T1000 (cell line): ENCODE data around the gene HPN.

Experiments
- DNase-seq: peaks from one replicate; lab custom pipeline; 2025; ENCODE audit warnings: mixed read lengths; lab: John Stamatoyannopoulos, UW

HPN gene

DNA sequence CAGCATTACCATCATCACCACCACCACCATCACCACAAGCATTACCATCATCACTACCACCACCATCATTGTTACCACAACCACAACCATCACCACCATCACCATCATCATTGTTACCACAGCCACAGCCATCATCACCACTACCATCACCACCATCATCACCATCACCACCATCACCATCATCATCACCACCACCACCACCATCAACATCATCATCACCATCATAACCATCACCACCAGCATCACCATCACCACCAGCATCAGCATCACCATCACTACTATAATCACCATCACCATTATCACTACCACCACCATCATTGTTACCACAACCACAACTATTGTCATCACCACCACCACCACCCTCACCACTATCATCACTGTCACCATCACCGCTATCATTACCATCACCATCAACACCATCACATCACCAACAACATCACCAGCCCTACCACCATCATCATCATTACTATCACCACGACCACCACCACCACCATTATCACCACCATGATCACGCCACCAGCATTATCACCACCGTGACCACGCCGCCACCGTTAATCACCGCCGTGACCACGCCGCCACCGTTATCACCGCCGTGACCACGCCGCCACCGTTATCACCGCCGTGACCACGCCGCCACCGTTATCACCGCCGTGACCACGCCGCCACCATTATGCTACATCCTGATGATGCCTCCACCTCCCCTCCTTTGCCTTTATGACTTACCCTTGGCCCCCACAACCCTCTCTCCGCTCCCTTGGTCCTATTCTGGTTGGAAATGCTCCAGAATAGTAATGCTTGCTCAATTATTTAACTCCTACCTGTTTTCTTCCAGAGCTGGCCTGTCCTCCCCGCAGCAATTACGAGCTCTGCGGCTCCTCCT, 64.1 kb downstream of the HPN start:
- no peak for DNase-seq

- no peak for DNase-seq
These were observed 64.7 kb downstream of the HPN start for GRCh38 chr19:35106291-35106583.

GRCh38 chr19:35106898-35107541, 65.5 kb downstream of the HPN start:
- no peak for DNase-seq

- no peak for DNase-seq
These were observed 66.0 kb downstream of the HPN start for GRCh38 chr19:35107545-35107944.

DNA sequence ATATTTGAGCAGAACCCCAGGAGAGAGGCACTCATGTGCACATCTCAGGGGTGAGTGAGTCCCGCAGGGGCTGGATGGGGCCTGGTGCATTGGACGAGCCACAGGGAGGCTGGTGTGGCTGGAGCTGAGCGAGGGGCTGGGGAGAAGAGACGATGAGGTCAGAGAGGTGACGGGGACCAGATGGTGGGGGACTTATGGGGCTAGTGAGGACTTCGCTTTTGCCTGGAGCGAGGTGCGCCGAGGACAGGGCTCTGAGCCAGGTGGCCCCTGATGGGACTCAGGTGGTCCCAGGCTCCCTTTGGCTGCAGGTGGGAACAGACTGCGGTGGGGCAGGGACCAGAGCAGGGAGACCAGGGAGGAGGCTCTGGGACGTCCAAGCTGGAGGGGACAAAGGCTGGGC, 67.2 kb downstream of the HPN start:
- no peak for DNase-seq

DNA sequence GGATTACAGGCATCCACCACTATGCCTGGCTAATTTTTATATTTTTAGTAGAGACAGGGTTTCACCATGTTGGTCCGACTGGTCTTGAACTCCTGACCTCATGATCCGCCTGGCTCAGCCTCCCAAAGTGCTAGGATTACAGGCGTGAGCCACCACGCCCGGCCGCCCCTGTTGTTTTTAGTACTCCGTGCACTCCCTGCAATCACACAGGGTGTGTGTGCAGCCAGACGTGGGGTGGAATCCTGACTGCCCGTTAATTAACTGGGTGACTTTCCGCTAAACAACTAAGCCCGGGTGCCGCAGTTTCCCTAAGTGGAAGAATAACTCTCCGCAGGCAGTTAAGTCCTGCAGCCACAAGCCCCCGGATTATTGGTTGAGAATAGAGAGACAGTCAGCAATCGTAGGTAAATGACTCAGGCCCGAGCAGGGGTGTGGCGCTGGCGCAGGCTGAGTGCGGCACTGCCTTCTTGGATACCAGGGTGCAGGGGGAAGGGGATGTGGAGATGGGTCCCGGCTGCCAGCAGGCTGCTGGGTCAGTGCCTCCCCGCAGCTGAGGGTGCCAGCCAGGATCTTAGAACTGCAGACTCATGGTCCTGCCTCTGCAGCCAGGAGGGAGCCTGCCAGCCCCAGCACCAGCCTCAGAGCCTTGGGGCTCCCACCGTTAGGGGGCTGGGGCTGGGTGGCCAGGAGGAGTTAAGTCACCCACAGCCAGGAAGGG, 68.0 kb downstream of the HPN start:
- DNase-seq = no peak

DNA sequence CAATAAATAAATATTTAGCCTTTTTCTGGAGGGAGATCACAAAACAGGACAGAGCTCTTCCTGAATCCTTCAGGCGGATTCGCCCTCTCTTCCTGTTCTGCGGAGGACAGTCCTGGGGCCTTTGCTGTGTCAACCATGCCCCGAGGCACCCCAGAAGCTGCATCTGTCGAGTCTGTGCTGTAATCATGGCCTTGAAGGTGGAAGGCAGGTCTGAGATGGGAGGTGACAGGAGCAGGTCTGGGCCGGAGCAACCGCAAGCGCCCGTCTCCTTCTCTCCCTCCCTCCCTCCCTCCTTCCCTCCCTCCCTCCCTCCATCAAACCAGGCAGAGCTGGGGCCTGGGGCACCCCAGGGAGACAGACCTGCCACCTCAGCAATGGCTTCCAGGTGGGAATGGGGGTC, 69.5 kb downstream of the HPN start:
- DNase-seq = no peak

DNA sequence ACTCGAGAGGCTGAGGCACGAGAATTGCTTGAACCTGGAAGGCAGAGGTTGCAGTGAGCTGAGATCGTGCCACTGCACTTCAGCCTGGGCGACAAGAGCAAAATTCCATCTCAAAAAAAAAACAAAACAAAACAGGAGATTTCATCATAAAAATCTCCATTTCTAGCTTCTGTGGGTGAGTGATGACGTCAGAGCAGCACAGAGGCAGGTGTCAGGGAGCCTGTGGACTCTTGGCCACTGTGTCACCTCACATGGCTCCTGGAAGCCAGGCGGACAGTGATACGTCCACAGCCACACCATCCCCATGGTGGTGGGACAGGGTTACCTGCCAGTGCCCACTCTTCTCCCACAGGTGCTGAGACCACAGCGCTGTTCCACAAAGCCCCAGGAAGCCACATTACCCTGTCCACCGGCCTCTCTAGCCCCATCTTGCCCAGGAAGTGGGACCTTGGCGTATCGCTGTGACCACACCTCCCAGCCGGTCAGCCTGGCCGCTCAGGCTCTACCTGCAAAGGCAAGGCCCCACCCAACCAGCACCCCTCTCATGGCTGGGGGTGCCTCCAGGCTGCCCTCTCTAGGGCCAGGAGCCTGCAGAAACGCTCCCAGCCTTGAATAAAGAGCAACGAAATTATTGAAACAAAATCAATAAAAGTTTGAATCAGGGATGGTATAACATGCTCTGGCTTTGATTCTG, 71.6 kb downstream of the HPN start:
- no peak for DNase-seq

- DNase-seq = no peak
These were observed 73.0 kb downstream of the HPN start for GRCh38 chr19:35114353-35115176.

DNA sequence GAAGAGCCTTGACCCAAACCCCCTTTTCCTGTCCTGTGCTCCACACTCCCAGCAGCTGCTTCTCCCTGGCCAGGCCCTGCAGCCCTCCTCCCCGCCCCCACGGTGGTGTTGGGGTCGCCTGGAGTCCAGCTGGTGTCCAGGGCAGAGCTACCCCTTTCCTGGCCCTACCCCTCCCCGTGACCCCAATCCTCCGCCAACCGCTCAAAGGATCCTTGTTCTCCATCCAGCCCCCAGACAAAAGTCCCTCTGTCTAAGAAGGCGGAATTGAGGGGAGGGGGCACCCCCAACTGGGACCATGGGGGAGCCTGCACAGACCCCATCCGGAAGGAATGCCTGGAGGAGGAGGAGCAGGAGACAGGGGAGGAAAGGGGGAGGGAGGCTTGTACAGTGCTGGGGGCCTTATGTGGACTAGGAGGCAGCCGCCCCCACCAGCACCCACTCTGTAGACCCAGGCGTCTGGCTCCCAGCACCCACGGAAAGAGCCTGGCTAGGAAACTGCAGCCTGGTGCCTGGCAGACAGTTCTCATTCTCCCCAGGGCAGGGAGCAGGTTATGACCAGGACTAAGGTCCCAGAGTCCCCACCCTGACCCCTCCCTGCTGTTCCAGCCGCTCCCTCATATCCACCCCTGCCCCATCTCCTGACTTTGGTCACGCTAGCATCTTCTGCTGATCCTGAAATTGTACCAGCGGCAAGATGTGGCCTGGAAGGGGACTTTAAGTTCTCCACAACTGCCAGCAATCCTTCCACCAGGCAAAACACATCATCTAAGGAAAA, 73.8 kb downstream of the HPN start, which contains the start of gene FXYD3:
FXYD3 (plus strand) TSS at position 647 of the 775 bp plus-strand sequence. CDS start 3,554 bp downstream, outside the sequence.
- no peak for DNase-seq
